K562 (cell line): ENCODE measurements around the gene AARSD1. TPM values are rescaled to one million over a fixed set of nuclear protein-coding genes. Genes with fewer than 3 reads are reported as not detected.

Experiments
- CC2D1A ChIP-seq: fragments of 450-650 bp; IDR thresholded peaks from 2 replicates; pipeline ENCODE4 v1.6.1; 2017; ENCODE audit warnings: mild to moderate bottlenecking
- CEBPB ChIP-seq: fragments of 450-650 bp; IDR thresholded peaks from 2 replicates; pipeline ENCODE4 v1.6.1; 2016; ENCODE audit warnings: missing genetic modification characterization, missing compliant biosample characterization
- HIVEP1 ChIP-seq: fragments of 250-450 bp; sonication (Bioruptor Pico); IDR thresholded peaks from 2 replicates; pipeline ENCODE4 v1.4.0; 2020; ENCODE audit warnings: mild to moderate bottlenecking
- KDM4B ChIP-seq, 2 experiments: fragments of 450-650 bp in 1 of 2; sonication (generic) in 1 of 2; IDR thresholded peaks; 2 replicates each; pipeline ENCODE4 v1.6.1; 2016 to 2017; ENCODE audit warnings: borderline replicate concordance in 2 of 2, antibody characterized with exemption in 1 of 2, low read depth in 1 of 2, mild to moderate bottlenecking in 1 of 2
- KLF16 ChIP-seq: IDR thresholded peaks from 2 replicates; pipeline ENCODE4 v1.6.1; 2016; ENCODE audit warnings: antibody characterized with exemption
- MAZ ChIP-seq, 2 experiments: fragments of 450-650 bp in 1 of 2; sonication (generic) in 1 of 2; formaldehyde crosslinking; IDR thresholded peaks in 1 of 2; conservative IDR thresholded peaks in 1 of 2; 2 replicates each; pipeline versions ENCODE4 v1.4.0 to v1.5.0; 2020; ENCODE audit warnings: mild to moderate bottlenecking in 1 of 2, missing genetic modification reagents in 1 of 2
- SMARCA5 ChIP-seq: fragments of 450-650 bp; IDR thresholded peaks from 2 replicates; pipeline ENCODE4 v1.6.1; 2016
- TAF9B ChIP-seq: fragments of 450-650 bp; IDR thresholded peaks from 2 replicates; pipeline ENCODE4 v1.6.1; 2018; ENCODE audit warnings: mild to moderate bottlenecking; ENCODE audit not compliant: partially characterized antibody
- ZNF707 ChIP-seq: fragments of 250-450 bp; sonication (Bioruptor Pico); conservative IDR thresholded peaks from 2 replicates; pipeline ENCODE4 v1.8.0; 2022; ENCODE audit warnings: inconsistent platforms, mild to moderate bottlenecking, moderate library complexity
- polyA plus RNA-seq, 8 experiments: library from polyadenylated mRNA; depleted of rRNA in 4 of 8; stranded (reverse) in 5 of 8; unstranded in 3 of 8; fragments of >200 nt; fragmentation: Nextera tagmentation in 2 of 8; fragmentation: Illumina TruSeq in 1 of 8; extraction: Ambion mirVana in 2 of 8; extraction: Trizol in 1 of 8; gene quantifications; 2 replicates each; pipeline versions ENCODE4 v1.2.1 to v1.2.3, GENCODE V29; 2011 to 2014; ENCODE audit warnings: inconsistent platforms in 1 of 8, missing spikeins in 1 of 8
- total RNA-seq, 7 experiments: library from RNA; depleted of rRNA in 6 of 7; stranded (reverse); fragments of >200 nt in 6 of 7; fragmentation: Illumina TruSeq in 2 of 7; extraction: Trizol in 2 of 7; gene quantifications; 2 replicates each; pipeline versions ENCODE4 v1.2.1 to v1.2.3, GENCODE V29; 2011 to 2021; ENCODE audit warnings: low replicate concordance in 1 of 7
- TF ChIP-seq, protein P1 (sequence below), 2 experiments: fragments of 450-650 bp; conservative IDR thresholded peaks; 2 replicates each; pipeline ENCODE4 v1.6.1; 2017; ENCODE audit warnings: mild to moderate bottlenecking in 2 of 2, moderate library complexity in 2 of 2
- TF ChIP-seq, protein P2 (sequence below), 2 experiments: IDR thresholded peaks; 2 replicates each; pipeline ENCODE4 v1.6.1; 2011; ENCODE audit warnings: borderline replicate concordance in 1 of 2, control low read depth in 1 of 2, low read depth in 1 of 2, low read length in 1 of 2, mild to moderate bottlenecking in 1 of 2, mixed read lengths in 1 of 2, moderate library complexity in 1 of 2; ENCODE audit not compliant: insufficient read depth in 1 of 2, insufficient read length in 1 of 2, poor library complexity in 1 of 2, severe bottlenecking in 1 of 2; ENCODE audit errors: extremely low read depth in 1 of 2
- TF ChIP-seq, protein P3 (sequence below): sonication (generic); IDR thresholded peaks from 2 replicates; pipeline ENCODE4 v1.6.1; 2016
- TF ChIP-seq, protein P4 (sequence below): fragments of 450-650 bp; IDR thresholded peaks from 2 replicates; pipeline ENCODE4 v1.6.1; 2016

Gene AARSD1
- total and polyA plus RNA-seq, 9 of the 15 experiments (the other 6 are each of a cell fraction or from before 2014, with no cell fraction given), result 51.7 to 98.5 (median 68.6) TPM

DNA sequence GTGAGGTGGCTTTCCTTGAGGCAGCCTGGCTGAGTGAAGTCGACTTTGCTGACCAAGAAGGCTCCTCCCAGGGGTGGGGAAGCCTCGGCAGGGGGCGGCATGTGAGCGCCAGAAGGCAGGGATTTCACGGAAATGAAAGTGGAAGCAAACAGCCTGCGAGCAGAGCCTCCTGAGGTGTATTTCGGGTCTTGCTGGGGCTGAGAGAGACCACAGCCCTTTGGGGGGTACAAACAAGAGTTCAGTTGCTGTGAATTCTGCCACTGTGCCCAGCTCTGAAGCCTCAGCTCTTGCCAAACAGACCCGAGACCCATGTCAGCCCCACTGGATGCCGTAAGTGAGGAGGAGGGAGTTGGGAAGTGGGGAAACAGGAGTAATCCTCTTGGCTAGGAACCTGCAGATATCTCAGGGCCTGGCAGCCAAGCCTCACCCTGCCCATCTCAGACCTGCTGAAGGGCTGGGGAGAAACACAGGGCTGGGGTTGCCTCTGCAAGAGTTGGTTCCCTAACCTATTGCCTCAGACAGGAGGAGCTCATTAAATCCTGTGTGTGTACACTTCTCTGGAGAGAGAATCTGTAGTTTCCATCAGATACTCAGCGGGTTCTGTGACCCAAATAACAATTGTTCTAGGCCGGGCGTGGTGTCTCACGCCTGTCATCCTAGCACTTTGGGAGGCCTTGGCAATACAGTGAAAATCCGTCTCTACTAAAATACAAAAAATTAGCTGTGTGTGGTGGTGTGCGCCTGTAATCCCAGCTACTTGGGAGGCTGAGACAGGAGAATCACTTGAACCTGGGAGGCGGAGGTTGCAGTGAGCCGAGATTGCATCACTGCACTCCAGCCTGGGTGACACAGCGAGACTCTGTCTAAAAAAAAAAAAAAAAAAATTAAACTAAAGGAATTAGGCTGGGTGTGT is 42.6 kb upstream of the AARSD1 start, which contains the start of gene IFI35 (continued):
- TF ChIP-seq, protein P1, sequence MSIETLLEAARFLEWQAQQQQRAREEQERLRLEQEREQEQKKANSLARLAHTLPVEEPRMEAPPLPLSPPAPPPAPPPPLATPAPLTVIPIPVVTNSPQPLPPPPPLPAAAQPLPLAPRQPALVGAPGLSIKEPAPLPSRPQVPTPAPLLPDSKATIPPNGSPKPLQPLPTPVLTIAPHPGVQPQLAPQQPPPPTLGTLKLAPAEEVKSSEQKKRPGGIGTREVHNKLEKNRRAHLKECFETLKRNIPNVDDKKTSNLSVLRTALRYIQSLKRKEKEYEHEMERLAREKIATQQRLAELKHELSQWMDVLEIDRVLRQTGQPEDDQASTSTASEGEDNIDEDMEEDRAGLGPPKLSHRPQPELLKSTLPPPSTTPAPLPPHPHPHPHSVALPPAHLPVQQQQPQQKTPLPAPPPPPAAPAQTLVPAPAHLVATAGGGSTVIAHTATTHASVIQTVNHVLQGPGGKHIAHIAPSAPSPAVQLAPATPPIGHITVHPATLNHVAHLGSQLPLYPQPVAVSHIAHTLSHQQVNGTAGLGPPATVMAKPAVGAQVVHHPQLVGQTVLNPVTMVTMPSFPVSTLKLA (conservative IDR thresholded peaks at IDR 0.05), result peak in 1 of 2 experiments; percentile 61; a peak in 2 of 4 replicates
- peak; percentile 70 for TF ChIP-seq CC2D1A
- 0 out of 2 replicates have a peak, but pooled peaks have one; percentile 24 for TF ChIP-seq HIVEP1 (CRISPR knock-in tag)
- TF ChIP-seq, protein P2, sequence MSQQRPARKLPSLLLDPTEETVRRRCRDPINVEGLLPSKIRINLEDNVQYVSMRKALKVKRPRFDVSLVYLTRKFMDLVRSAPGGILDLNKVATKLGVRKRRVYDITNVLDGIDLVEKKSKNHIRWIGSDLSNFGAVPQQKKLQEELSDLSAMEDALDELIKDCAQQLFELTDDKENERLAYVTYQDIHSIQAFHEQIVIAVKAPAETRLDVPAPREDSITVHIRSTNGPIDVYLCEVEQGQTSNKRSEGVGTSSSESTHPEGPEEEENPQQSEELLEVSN (IDR thresholded peaks at IDR 0.05; ENCODE audit: borderline replicate concordance in 1 of 2, extremely low read depth in 1 of 2, insufficient read depth in 1 of 2, insufficient read length in 1 of 2, low read depth in 1 of 2, low read length in 1 of 2, poor library complexity in 1 of 2, severe bottlenecking in 1 of 2), result peak in 1 of 2 experiments; percentile 24
- peak; percentile 33; the same call in 1 of the 2 replicates for TF ChIP-seq KLF16
- TF ChIP-seq CEBPB, result peak; percentile 76
- TF ChIP-seq, protein P3, sequence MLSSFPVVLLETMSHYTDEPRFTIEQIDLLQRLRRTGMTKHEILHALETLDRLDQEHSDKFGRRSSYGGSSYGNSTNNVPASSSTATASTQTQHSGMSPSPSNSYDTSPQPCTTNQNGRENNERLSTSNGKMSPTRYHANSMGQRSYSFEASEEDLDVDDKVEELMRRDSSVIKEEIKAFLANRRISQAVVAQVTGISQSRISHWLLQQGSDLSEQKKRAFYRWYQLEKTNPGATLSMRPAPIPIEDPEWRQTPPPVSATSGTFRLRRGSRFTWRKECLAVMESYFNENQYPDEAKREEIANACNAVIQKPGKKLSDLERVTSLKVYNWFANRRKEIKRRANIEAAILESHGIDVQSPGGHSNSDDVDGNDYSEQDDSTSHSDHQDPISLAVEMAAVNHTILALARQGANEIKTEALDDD, result 0 out of 2 replicates have a peak, but pooled peaks have one; percentile 12
- TF ChIP-seq SMARCA5, result peak; percentile 76
- TF ChIP-seq ZNF707, result no peak
- TF ChIP-seq, protein P4, sequence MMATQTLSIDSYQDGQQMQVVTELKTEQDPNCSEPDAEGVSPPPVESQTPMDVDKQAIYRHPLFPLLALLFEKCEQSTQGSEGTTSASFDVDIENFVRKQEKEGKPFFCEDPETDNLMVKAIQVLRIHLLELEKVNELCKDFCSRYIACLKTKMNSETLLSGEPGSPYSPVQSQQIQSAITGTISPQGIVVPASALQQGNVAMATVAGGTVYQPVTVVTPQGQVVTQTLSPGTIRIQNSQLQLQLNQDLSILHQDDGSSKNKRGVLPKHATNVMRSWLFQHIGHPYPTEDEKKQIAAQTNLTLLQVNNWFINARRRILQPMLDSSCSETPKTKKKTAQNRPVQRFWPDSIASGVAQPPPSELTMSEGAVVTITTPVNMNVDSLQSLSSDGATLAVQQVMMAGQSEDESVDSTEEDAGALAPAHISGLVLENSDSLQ, result no peak
- TF ChIP-seq KDM4B (IDR thresholded peaks at IDR 0.05; ENCODE audit: borderline replicate concordance in 2 of 2, low read depth in 1 of 2), result 0 out of 4 replicates have a peak, but pooled peaks of 1 of the 2 experiments have one; percentile 19
- TF ChIP-seq TAF9B, result peak; percentile 36
- TF ChIP-seq MAZ (CRISPR knock-in tag; conservative IDR thresholded peaks at IDR 0.05 in 1 of 2, IDR thresholded peaks at IDR 0.05 in 1 of 2), result peak in 1 of 2 experiments; percentile 77; a peak in 2 of 4 replicates
